SH-SY5Y (cell line): Measurements from ENCODE around the gene COTL1.

Experiments
- GATA2 ChIP-seq: IDR thresholded peaks from 2 replicates; pipeline ENCODE4 v1.6.1; 2011; ENCODE audit warnings: mild to moderate bottlenecking, low read depth, low read length
- GATA3 ChIP-seq: IDR thresholded peaks from 2 replicates; pipeline ENCODE4 v1.6.1; 2011; ENCODE audit warnings: low read depth, mild to moderate bottlenecking, low read length, moderate library complexity

DNA sequence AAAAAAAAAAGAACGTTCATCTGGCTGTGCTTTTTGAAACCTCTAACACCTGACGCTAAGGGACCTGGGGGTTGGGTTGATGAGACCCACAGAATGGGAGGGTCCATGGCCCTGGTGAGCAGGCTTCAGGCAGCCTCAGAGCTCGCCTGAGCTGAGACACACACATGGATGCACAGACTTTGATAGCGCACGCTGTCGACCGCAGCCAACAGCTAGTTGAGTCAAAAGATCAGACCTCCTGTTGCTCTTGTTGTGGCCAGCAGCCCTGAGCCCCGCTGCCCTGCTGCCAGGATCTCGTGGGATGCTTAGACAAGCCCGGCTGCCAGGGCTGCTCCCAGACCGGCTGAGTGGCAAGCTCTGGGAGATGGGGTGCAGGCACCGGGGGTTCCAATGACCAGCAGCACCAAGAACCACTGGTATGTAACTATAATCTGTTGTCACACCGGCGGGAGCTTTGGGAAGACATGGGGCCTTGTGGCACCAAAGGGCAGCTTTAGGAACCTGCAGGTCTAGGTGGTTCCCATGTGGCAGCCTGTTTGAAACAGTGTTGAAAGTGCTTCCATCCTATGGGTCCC is 93.4 kb downstream of the COTL1 start:
- TF ChIP-seq GATA2, result no peak
- no peak for TF ChIP-seq GATA3
